IMR-90 (cell line): ENCODE data around the gene CCKAR. TPM values are rescaled to one million over a fixed set of nuclear protein-coding genes. Genes with fewer than 3 reads are reported as not detected.
A peak's percentile ranks its signal among the peaks of the same experiment; 100 is the strongest.

Experiments
- ATAC-seq: fragments of 200-7000 bp; cut with Tn5 transposase; 2 replicates; pipeline ENCODE4 v1.9.1; 2020; ENCODE audit warnings: low read depth, mild to moderate bottlenecking, moderate library complexity
- BruUV-seq: library from RNA; stranded (reverse); fragments of 400-500 nt; replicated peaks from 2 replicates; lab custom pipeline; 2021; lab: Mats Ljungman, UMichigan
- CTCF ChIA-PET: fragments of 300-600 bp; formaldehyde crosslinking; extraction: SDS; loops from one replicate; lab custom pipeline; 2021; ENCODE audit warnings: antibody characterized with exemption; lab: Yijun Ruan, JAX
- POLR2A ChIA-PET: fragments of 300-600 bp; sonication (Branson Sonifier 250); formaldehyde crosslinking; loops from one replicate; lab custom pipeline; 2022; ENCODE audit warnings: antibody characterized with exemption; ENCODE audit not compliant: unreplicated experiment; lab: Charles Lee
- DNase-seq: peaks from one replicate; pipeline ENCODE4 v3.0.0; 2013
- H2AFZ ChIP-seq: replicated peaks from 2 replicates; pipeline ENCODE3; 2013; ENCODE audit warnings: low read length, mild to moderate bottlenecking; ENCODE audit not compliant: poor library complexity
- H2AK5ac ChIP-seq: 2 replicates; pipeline ENCODE4 v1.6.1; 2013; ENCODE audit warnings: low read depth, low read length, inconsistent platforms
- H2AK9ac ChIP-seq: replicated peaks from 2 replicates; pipeline ENCODE3; 2013; ENCODE audit warnings: mild to moderate bottlenecking, low read depth, low read length, moderate library complexity; ENCODE audit not compliant: poor library complexity
- H2BK120ac ChIP-seq: 2 replicates; pipeline ENCODE4 v1.6.1; 2013; ENCODE audit warnings: low read depth, low read length, inconsistent platforms
- H2BK15ac ChIP-seq: 3 replicates; pipeline ENCODE4 v1.6.1; 2013; ENCODE audit warnings: low read depth, low read length, inconsistent platforms
- H2BK20ac ChIP-seq: 2 replicates; pipeline ENCODE4 v1.6.1; 2013; ENCODE audit warnings: low read depth, mild to moderate bottlenecking, inconsistent platforms, low read length, moderate library complexity
- H2BK5ac ChIP-seq: 2 replicates; pipeline ENCODE4 v1.6.1; 2013; ENCODE audit warnings: mild to moderate bottlenecking, low read depth, low read length, inconsistent platforms; ENCODE audit not compliant: poor library complexity, severe bottlenecking
- H3K14ac ChIP-seq: replicated peaks from 2 replicates; pipeline ENCODE4 v1.6.1; 2013; ENCODE audit warnings: low read depth, low read length, inconsistent platforms
- H3K18ac ChIP-seq: 2 replicates; pipeline ENCODE4 v1.6.1; 2013; ENCODE audit warnings: low read depth, low read length, control low read depth
- H3K23ac ChIP-seq: 2 replicates; pipeline ENCODE4 v1.6.1; 2013; ENCODE audit warnings: low read depth, low read length, inconsistent platforms
- H3K27ac ChIP-seq: 2 replicates; pipeline ENCODE4 v1.5.1; 2013; ENCODE audit warnings: mild to moderate bottlenecking, control low read depth, low read length; ENCODE audit not compliant: insufficient read depth
- H3K27me3 ChIP-seq: 2 replicates; pipeline ENCODE4 v1.6.1; 2013; ENCODE audit warnings: low read length; ENCODE audit not compliant: control insufficient read depth, insufficient read depth
- H3K36me3 ChIP-seq: 2 replicates; pipeline ENCODE4 v1.6.1; 2013; ENCODE audit warnings: low read length, mixed read lengths; ENCODE audit not compliant: control insufficient read depth, insufficient read depth
- H3K4ac ChIP-seq: 2 replicates; pipeline ENCODE4 v1.6.1; 2013; ENCODE audit warnings: low read depth, low read length, inconsistent platforms
- H3K4me1 ChIP-seq: 2 replicates; pipeline ENCODE4 v1.6.1; 2013; ENCODE audit warnings: low read length, mixed read lengths; ENCODE audit not compliant: control insufficient read depth, insufficient read depth
- H3K4me2 ChIP-seq: 2 replicates; pipeline ENCODE4 v1.6.1; 2013; ENCODE audit warnings: low read depth, mild to moderate bottlenecking, control low read depth, low read length, moderate library complexity
- H3K4me3 ChIP-seq: 2 replicates; pipeline ENCODE4 v1.5.1; 2013; ENCODE audit warnings: low read depth, mild to moderate bottlenecking, control low read depth, low read length, moderate library complexity; ENCODE audit not compliant: insufficient read depth
- H3K56ac ChIP-seq: 2 replicates; pipeline ENCODE4 v1.6.1; 2013; ENCODE audit warnings: low read length, inconsistent platforms; ENCODE audit not compliant: insufficient read depth; ENCODE audit errors: extremely low read depth
- H3K79me1 ChIP-seq, 2 experiments: 2 replicates each; pipeline ENCODE4 v1.6.1; 2013; ENCODE audit warnings: low read length in 2 of 2, inconsistent platforms in 1 of 2, low read depth in 1 of 2
- H3K9ac ChIP-seq: 2 replicates; pipeline ENCODE4 v1.6.1; 2013; ENCODE audit warnings: low read depth, low read length, control low read depth
- H3K9me1 ChIP-seq: 2 replicates; pipeline ENCODE4 v1.6.1; 2013; ENCODE audit warnings: low read length, inconsistent platforms; ENCODE audit not compliant: insufficient read depth
- H3K9me3 ChIP-seq: 2 replicates; pipeline ENCODE4 v1.6.1; 2013; ENCODE audit warnings: low read length; ENCODE audit not compliant: control insufficient read depth, insufficient read depth
- H4K20me1 ChIP-seq: 2 replicates; pipeline ENCODE4 v1.6.1; 2013; ENCODE audit warnings: low read length, inconsistent platforms; ENCODE audit not compliant: insufficient read depth
- H4K5ac ChIP-seq: 2 replicates; pipeline ENCODE4 v1.6.1; 2013; ENCODE audit warnings: mild to moderate bottlenecking, low read depth, low read length, control low read depth
- H4K8ac ChIP-seq, 2 experiments: 2 replicates each; pipeline ENCODE4 v1.6.1; 2013; ENCODE audit warnings: low read depth in 2 of 2, low read length in 2 of 2, control low read depth in 1 of 2, inconsistent platforms in 1 of 2
- H4K91ac ChIP-seq: 2 replicates; pipeline ENCODE4 v1.6.1; 2013; ENCODE audit warnings: low read depth, low read length, inconsistent platforms; ENCODE audit not compliant: insufficient read depth
- CEBPB ChIP-seq: IDR thresholded peaks from 2 replicates; pipeline ENCODE4 v1.6.1; 2012; ENCODE audit warnings: low read depth, low read length, improper control_type of control experiment
- MXI1 ChIP-seq: IDR thresholded peaks from 2 replicates; pipeline ENCODE4 v1.6.1; 2012; ENCODE audit warnings: low read depth, mild to moderate bottlenecking, low read length, moderate library complexity, borderline replicate concordance
- USF2 ChIP-seq: fragments of 150-350 bp; IDR thresholded peaks from 2 replicates; pipeline ENCODE4 v1.6.1; 2017; ENCODE audit warnings: mild to moderate bottlenecking, antibody characterized with exemption, low read length, low read depth
- WGBS, 2 experiments: methylation state at CpG; one replicate each; pipeline versions ENCODE4 v1.1.5 to v1.1.7; 2013; ENCODE audit warnings: missing lambda C conversion rate in 2 of 2; ENCODE audit not compliant: insufficient read length in 1 of 2; ENCODE audit errors: extremely low coverage in 2 of 2; 5-methylcytosine and 5-hydroxymethylcytosine counted together
- dilution Hi-C: fragments of 300-500 bp; cut with HindIII; formaldehyde crosslinking; loops from one replicate; pipeline ENCODE4 v1.14.3; 2018; ENCODE audit warnings: low sequenced_read_pairs; ENCODE audit not compliant: unreplicated experiment
- in situ Hi-C: fragments of 300-500 bp; cut with MboI; formaldehyde crosslinking; loops from 3 replicates; pipeline ENCODE4 v1.14.3; 2019; ENCODE audit warnings: low sequenced_read_pairs, inconsistent platforms, mixed read lengths
- intact Hi-C: fragments of 100-400 bp; cut with micrococcal nuclease; formaldehyde crosslinking; loops from 2 replicates; pipeline ENCODE4 v1.10.0; 2022
- polyA plus RNA-seq, 3 experiments: library from polyadenylated mRNA; depleted of rRNA; stranded (reverse); fragments of >200 nt; gene quantifications; 2 replicates each; pipeline ENCODE4 v1.2.3, GENCODE V29; 2012; ENCODE audit warnings: low replicate concordance in 1 of 3
- total RNA-seq: library from RNA; depleted of rRNA; stranded (reverse); fragments of >200 nt; gene quantifications from 2 replicates; pipeline ENCODE4 v1.2.3, GENCODE V29; 2012

The CCKAR gene
- total and polyA plus RNA-seq, 2 of the 4 experiments (the other 2 are of a cell fraction): not detected

GRCh38 chr4:26441102-26441501 is 49.2 kb downstream of the CCKAR start:
- Histone ChIP-seq H4K5ac (no peak overlapping the region), H3K14ac (peak overlapping the region; percentile 7; the same call in 1 of the 2 replicates), H3K4me3 (no peak overlapping the region), H3K79me1 (peaks cover 0 to 4% of the 10 kb centered on the region in 2 experiments; a peak in 2 of 4 replicates), H3K9ac (no peak overlapping the region), H2AFZ (no peak overlapping the region), H3K56ac (no peak overlapping the region), H3K27me3 (no peaks in the 10 kb centered on the region), H2BK120ac (no peak overlapping the region), H3K4me1 (peaks cover 2% of the 10 kb centered on the region; the same call in 1 of the 2 replicates), H2AK5ac (no peak overlapping the region), H3K36me3 (peaks cover 12% of the 10 kb centered on the region), H4K8ac (0 out of 4 replicates have a peak overlapping the region, but pooled peaks of 1 of the 2 experiments have one; percentile 6), H2BK20ac (no peak overlapping the region; the same call in 1 of the 2 replicates), H3K27ac (no peak overlapping the region), H3K18ac (no peak overlapping the region), H2BK15ac (no peak overlapping the region), H3K4ac (peak overlapping the region; percentile 9; the same call in 1 of the 2 replicates), H3K4me2 (no peak overlapping the region), H4K20me1 (no peaks in the 10 kb centered on the region), H2BK5ac (no peak overlapping the region), H3K23ac (no peak overlapping the region), H4K91ac (no peak overlapping the region), H3K9me3 (peaks cover 3% of the 10 kb centered on the region; the same call in 1 of the 2 replicates), H2AK9ac (peak overlapping the region; percentile 10), H3K9me1 (peaks cover 7% of the 10 kb centered on the region; the same call in 1 of the 2 replicates)
- no TSS peak for BruUV-seq
- dilution Hi-C loops (no loop called here), intact Hi-C loops (no loop called here), in situ Hi-C loops (no loop called here)
- TF ChIP-seq CEBPB: 0 out of 2 replicates have a peak, but pooled peaks have one; percentile 7
- no peak for TF ChIP-seq MXI1
- peak; percentile 51; the same call in 1 of the 2 replicates for TF ChIP-seq USF2
- ChIA-PET CTCF (no interaction called here), POLR2A (no interaction called here)
- 50% methylated on average over 2 of the region's 7 CpGs; no CpG with 5 or more reads in 1 of the 2 experiments for WGBS, 2 experiments
- DNase-seq (peak; percentile 73), ATAC-seq (peak; percentile 22)
